IPS-18a (cell line): ENCODE measurements around the gene HRG.

Experiments used
- H3K27ac ChIP-seq: one replicate; pipeline ENCODE4 v1.5.1; 2013; ENCODE audit warnings: low read length
- H3K27me3 ChIP-seq: one replicate; pipeline ENCODE4 v1.6.1; 2013; ENCODE audit warnings: mild to moderate bottlenecking, low read length; ENCODE audit not compliant: control insufficient read depth, insufficient read depth
- H3K36me3 ChIP-seq: one replicate; pipeline ENCODE4 v1.6.1; 2013; ENCODE audit warnings: low read depth, low read length; ENCODE audit not compliant: control insufficient read depth
- H3K4me1 ChIP-seq: one replicate; pipeline ENCODE4 v1.6.1; 2013; ENCODE audit warnings: low read depth, low read length; ENCODE audit not compliant: control insufficient read depth
- H3K4me3 ChIP-seq: one replicate; pipeline ENCODE4 v1.5.1; 2013; ENCODE audit warnings: low read length
- H3K9ac ChIP-seq: one replicate; pipeline ENCODE4 v1.6.1; 2013; ENCODE audit warnings: mild to moderate bottlenecking, low read length, moderate library complexity
- H3K9me3 ChIP-seq: one replicate; pipeline ENCODE4 v1.6.1; 2013; ENCODE audit warnings: low read depth, low read length; ENCODE audit not compliant: control insufficient read depth

Gene HRG, protein sequence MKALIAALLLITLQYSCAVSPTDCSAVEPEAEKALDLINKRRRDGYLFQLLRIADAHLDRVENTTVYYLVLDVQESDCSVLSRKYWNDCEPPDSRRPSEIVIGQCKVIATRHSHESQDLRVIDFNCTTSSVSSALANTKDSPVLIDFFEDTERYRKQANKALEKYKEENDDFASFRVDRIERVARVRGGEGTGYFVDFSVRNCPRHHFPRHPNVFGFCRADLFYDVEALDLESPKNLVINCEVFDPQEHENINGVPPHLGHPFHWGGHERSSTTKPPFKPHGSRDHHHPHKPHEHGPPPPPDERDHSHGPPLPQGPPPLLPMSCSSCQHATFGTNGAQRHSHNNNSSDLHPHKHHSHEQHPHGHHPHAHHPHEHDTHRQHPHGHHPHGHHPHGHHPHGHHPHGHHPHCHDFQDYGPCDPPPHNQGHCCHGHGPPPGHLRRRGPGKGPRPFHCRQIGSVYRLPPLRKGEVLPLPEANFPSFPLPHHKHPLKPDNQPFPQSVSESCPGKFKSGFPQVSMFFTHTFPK

DNA sequence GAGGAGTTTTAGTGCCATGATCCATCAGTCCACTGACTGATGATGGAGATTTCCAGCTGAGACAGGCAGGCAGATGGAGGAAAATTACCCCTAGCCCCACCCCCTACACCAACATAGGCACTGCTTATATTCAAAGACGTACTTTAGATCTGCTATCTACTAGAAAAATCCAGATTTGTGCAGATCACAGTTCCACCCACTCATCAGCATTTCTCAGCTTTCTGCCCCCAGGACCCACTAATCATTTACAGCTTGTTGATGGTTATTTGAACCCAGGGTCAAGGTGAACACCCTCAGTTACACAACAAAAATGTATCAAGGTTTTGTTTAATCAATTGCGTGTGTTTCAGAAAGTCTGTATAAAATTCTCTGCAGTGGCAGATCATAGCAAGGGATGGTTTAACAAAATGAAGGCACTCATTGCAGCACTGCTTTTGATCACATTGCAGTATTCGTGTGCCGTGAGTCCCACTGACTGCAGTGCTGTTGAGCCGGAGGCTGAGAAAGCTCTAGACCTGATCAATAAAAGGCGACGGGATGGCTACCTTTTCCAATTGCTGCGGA, at the start of gene HRG:
TSS of gene HRG (plus strand) at position 390 of the 564 bp plus-strand sequence. CDS start at position 408, 18 bp downstream.
- H3K27me3 ChIP-seq = no peaks in the 10 kb centered on the region
- H3K27ac ChIP-seq = no peak within 1 kb of the TSS
- no peak within 1 kb of the TSS for H3K4me3 ChIP-seq
- H3K9ac ChIP-seq = no peak within 1 kb of the TSS
- H3K4me1 ChIP-seq = peaks cover 15% of the 10 kb centered on the region
- H3K9me3 ChIP-seq = no peaks in the 10 kb centered on the region
- no peaks in the 10 kb centered on the region for H3K36me3 ChIP-seq

DNA sequence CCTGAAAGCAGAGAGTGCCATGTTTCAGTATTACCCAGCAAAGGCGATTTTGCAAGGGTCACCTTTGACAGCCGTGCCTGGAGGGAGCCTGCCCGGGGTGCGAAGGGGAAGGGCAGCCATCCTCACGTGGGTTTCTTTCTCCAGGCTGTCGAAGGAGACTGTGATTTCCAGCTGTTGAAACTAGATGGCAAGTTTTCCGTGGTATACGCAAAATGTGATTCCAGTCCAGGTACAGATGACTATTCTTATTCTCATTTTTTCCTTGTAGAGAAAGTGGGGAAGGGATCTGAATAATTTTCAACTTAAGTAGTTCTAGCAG, 49.6 kb upstream of the HRG start:
- no peak overlapping the region for H3K4me3 ChIP-seq
- no peaks in the 10 kb centered on the region for H3K4me1 ChIP-seq
- no peak overlapping the region for H3K9ac ChIP-seq
- H3K27ac ChIP-seq = no peak overlapping the region
- peaks cover 13% of the 10 kb centered on the region for H3K27me3 ChIP-seq
- H3K36me3 ChIP-seq = no peaks in the 10 kb centered on the region
- H3K9me3 ChIP-seq = no peaks in the 10 kb centered on the region

DNA sequence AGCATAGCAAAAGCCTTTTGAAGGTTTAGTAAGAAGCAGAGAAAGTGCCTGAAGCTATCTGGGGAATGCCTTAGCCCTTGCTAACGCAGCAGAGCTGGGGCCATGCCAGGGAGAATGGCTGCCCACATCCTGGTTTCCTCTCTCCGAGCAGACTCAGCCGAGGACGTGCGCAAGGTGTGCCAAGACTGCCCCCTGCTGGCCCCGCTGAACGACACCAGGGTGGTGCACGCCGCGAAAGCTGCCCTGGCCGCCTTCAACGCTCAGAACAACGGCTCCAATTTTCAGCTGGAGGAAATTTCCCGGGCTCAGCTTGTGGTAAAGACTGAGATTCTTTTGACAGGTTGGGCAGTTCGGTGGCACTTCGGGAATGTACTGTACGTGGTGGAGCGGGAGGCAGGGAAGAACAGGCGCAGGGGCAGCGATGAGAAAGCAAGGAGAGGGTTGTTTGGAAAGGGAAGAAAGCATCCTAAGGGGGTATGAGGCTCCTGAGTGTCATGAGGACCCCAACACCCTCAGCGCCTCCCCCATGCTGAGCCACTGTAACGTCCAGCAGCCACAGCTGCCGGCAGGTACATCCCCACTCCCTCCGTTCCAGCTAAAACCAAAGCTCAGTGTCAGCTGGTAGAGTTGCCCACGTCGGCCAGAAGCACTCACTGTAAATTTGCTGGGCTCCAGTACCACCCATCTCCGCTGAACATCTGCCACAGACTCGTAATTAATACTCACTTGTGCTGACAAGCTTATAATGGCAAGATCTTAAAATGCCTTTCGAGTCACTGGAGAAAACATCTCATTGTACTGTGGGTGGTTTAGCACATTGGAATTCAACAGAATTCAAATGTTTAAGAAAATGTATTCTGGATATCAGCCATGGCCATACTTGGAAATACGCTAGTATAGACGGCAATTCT, 48.5 kb upstream of the HRG start:
- no peak overlapping the region for H3K4me3 ChIP-seq
- no peaks in the 10 kb centered on the region for H3K9me3 ChIP-seq
- H3K27ac ChIP-seq = no peak overlapping the region
- no peaks in the 10 kb centered on the region for H3K36me3 ChIP-seq
- no peak overlapping the region for H3K9ac ChIP-seq
- peaks cover 13% of the 10 kb centered on the region for H3K27me3 ChIP-seq
- H3K4me1 ChIP-seq = no peaks in the 10 kb centered on the region

DNA sequence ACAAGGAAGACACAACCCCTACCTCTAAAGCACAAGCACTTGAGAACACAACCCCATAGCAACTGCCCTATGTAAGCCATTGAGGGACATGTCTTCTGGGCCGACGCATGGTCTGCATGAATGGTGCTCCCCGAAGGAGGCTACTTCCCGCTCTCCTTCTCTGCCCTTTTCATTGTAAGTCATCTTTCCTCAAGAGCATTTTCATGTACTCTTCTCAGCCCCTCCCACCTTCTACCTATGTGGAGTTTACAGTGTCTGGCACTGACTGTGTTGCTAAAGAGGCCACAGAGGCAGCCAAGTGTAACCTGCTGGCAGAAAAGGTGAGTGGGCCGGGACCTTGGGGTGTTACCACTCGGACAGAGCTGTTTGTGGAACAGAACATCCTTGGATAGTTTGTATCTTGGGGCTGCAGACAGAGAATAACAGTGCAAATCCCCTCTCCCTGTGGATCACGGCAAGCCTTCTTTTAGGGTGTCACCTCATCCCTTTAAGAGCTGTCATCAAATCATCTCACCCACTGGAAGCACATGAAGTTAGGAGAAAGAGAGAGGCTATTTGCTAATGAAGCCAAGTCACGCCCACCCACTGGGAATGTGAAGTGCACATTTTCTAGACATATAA, 47.4 kb upstream of the HRG start:
- Histone ChIP-seq H3K9ac (no peak overlapping the region), H3K27ac (no peak overlapping the region), H3K9me3 (no peaks in the 10 kb centered on the region), H3K36me3 (no peaks in the 10 kb centered on the region), H3K27me3 (peaks cover 13% of the 10 kb centered on the region), H3K4me1 (no peaks in the 10 kb centered on the region), H3K4me3 (no peak overlapping the region)

DNA sequence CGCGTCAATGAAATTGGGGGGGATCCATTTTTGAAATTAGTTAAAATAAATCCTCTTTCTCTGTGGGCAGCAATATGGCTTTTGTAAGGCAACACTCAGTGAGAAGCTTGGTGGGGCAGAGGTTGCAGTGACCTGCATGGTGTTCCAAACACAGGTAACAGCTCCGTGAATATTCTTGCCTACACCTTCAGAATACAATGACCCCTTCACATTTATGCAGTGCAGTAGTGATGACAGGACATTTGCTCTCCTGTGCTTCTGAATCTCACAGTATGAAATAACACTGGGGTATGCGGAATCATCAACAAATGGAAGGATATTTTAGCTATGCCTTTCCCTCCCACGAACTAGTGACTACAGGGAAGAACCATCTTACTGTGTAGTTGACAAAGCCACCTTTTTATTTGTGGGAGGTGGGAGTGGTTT, 46.0 kb upstream of the HRG start:
- Histone ChIP-seq H3K9me3 (no peaks in the 10 kb centered on the region), H3K27me3 (peaks cover 13% of the 10 kb centered on the region), H3K36me3 (no peaks in the 10 kb centered on the region), H3K27ac (no peak overlapping the region), H3K4me3 (no peak overlapping the region), H3K4me1 (no peaks in the 10 kb centered on the region), H3K9ac (no peak overlapping the region)

DNA sequence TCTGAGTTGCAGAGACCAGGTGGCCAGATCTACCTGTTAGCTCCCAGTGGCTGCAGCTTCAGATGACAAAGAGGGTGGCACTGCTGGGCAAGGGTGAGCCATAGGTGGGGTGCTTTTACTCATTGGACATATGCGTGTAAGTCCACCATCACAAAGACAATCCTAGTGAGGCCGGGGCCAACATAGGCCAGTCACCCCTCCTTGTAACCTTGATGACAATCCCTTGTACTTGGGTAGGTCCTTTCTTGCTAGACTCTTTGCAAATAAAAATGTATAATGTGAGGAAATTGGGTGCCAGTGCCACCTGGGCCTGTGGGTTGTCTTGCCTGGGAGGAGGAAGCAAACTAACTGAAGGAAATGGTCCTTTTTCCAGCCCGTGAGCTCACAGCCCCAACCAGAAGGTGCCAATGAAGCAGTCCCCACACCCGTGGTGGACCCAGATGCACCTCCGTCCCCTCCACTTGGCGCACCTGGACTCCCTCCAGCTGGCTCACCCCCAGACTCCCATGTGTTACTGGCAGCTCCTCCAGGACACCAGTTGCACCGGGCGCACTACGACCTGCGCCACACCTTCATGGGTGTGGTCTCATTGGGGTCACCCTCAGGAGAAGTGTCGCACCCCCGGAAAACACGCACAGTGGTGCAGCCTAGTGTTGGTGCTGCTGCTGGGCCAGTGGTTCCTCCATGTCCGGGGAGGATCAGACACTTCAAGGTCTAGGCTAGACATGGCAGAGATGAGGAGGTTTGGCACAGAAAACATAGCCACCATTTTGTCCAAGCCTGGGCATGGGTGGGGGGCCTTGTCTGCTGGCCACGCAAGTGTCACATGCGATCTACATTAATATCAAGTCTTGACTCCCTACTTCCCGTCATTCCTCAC, 45.4 kb upstream of the HRG start:
- no peaks in the 10 kb centered on the region for H3K4me1 ChIP-seq
- H3K9ac ChIP-seq = no peak overlapping the region
- H3K9me3 ChIP-seq = no peaks in the 10 kb centered on the region
- H3K27ac ChIP-seq = no peak overlapping the region
- H3K27me3 ChIP-seq = peaks cover 13% of the 10 kb centered on the region
- H3K36me3 ChIP-seq = no peaks in the 10 kb centered on the region
- no peak overlapping the region for H3K4me3 ChIP-seq

DNA sequence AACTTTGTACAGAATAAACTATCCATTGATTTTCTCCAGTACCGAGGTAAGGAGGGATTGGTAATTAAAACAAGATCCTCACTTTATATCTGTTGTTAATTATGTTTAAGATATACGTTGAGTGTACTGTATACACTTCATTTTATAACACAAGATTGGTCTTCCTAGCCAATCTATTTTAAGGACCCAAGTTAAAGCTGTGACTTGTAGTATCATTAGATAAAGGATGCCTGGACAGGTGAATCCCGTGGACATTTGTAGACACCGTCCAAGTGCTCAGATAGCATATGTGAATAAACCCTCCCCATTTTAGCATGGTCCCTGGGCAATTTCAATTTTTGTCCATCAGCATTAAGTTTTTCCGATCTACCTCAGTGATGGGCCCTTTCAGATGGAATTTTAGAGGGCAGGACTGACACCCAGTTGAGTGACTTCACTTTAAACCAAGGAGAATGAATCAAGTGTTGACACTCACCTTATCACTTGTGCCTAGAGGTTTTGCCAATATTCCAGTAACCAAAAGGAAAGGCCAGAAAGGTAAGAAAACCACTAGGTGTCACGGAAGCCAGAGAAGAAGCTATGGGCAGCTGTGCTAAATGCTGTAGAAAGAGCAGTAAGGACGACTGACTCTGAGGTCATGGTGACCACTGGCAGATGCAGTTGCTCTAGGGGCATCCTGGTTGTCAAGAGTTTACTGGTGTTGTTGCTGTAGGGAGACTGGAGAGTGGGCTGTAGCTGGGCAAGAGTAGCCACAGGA, 43.7 kb upstream of the HRG start:
- H3K9ac ChIP-seq = no peak overlapping the region
- H3K9me3 ChIP-seq = no peaks in the 10 kb centered on the region
- H3K4me1 ChIP-seq = no peaks in the 10 kb centered on the region
- H3K27me3 ChIP-seq = peaks cover 12% of the 10 kb centered on the region
- no peak overlapping the region for H3K4me3 ChIP-seq
- no peaks in the 10 kb centered on the region for H3K36me3 ChIP-seq
- H3K27ac ChIP-seq = no peak overlapping the region

DNA sequence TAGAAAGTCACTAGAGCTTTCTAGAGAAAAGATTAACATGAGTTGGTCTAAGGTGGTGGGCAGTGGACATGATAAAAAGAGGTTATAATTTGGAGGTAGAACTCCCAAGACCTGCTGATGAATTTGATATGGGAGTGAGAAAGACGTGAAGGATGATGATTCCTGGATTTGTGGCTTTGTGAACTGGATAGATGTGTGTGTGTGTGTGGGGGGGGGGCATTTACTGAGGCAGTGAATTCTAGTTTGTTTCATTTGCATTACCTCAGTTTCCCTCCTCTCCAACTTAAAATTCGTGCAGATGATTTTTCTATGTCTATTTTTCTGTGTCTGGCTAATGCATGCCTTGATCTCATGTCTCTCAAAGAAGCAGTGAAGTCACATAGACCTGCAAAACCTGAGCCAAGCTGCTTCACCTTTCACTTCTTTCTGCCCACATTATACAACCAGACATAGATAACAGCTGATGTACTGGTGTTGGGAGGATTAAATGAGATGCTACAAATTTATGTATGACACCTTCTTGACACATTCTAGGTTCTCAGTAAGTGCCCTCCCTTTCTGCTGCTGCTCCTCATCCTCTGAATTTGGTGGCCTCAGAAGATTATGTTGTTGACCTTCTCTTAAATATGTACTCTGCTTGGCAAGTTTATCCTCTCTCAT, 43.0 kb upstream of the HRG start:
- Histone ChIP-seq H3K27me3 (peaks cover 5% of the 10 kb centered on the region), H3K9ac (no peak overlapping the region), H3K27ac (no peak overlapping the region), H3K4me1 (no peaks in the 10 kb centered on the region), H3K9me3 (no peaks in the 10 kb centered on the region), H3K36me3 (no peaks in the 10 kb centered on the region), H3K4me3 (no peak overlapping the region)

DNA sequence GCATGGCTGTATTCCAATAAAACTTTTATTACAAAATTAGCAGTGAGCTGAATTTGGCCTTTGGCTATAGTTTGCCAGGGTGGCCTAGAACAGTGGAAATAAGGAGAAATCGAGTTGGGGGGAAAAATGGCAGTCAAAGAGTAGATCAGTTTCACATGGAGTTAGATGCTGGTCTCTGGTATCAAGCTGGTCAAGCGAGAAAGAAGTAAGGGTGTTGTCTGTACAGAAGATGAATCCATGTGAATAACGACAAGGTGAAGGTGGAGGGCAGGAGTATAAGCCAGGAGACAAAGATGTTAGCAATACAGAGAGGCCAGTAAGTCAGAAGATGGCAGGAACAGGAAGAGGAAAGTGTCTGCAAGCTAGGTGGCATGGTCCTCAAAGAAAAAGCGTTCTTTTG, 41.2 kb upstream of the HRG start:
- no peaks in the 10 kb centered on the region for H3K27me3 ChIP-seq
- H3K4me1 ChIP-seq = no peaks in the 10 kb centered on the region
- H3K4me3 ChIP-seq = no peak overlapping the region
- no peak overlapping the region for H3K27ac ChIP-seq
- no peaks in the 10 kb centered on the region for H3K36me3 ChIP-seq
- no peaks in the 10 kb centered on the region for H3K9me3 ChIP-seq
- no peak overlapping the region for H3K9ac ChIP-seq

DNA sequence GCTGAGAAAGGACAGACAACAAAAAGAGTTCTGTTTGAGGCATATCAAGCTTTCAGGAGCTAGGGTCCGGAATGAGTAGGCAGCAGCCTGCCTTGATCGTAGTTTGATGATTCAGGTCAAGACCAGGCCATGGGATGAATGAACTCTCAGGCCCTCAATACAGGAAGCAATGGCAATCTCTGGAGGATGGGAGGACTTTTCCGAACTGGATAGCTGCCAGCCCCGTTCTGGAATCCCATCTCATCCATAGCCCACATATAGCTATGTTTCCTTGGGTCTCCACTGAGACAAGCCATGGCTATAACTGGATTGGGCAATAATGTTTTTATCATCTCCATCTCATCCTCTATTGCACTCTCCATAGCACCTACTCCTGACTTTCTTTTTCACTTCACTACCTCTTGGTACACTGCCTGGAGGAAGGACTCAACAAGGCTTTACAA, 40.2 kb upstream of the HRG start:
- Histone ChIP-seq H3K9me3 (no peaks in the 10 kb centered on the region), H3K4me3 (no peak overlapping the region), H3K36me3 (no peaks in the 10 kb centered on the region), H3K27ac (no peak overlapping the region), H3K9ac (no peak overlapping the region), H3K27me3 (no peaks in the 10 kb centered on the region), H3K4me1 (no peaks in the 10 kb centered on the region)
